GM11168 (cell line): ENCODE results near the gene ATN1.

Experiments
- in situ Hi-C: fragments of 300-500 bp; cut with MboI; formaldehyde crosslinking; loops from one replicate; pipeline ENCODE4 v1.12.0; 2022; ENCODE audit warnings: low sequenced_read_pairs; ENCODE audit not compliant: unreplicated experiment

ATN1 gene

DNA sequence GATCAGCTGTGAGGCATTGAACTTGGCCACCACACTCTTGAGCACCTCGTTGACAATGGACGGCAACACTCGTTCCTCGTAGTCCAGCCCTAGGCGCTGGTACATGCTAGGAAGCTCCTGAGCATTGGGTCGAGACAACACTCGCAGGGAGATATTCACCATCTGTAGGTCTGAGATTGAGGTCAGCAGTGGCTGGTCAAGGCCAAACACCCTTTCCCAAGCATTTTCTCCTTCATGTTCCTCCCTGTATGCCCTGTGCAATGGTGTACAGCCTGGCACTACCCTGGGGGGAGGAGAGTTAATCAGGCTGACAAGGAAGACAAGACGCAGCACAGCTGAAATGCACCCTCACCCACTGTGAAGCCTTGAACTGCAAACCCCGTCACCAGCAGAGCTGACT is 40.7 kb downstream of the ATN1 start:
- in situ Hi-C loops = no loop called here

GRCh38 chr12:6970096-6970527 is 42.4 kb downstream of the ATN1 start:
- in situ Hi-C loops = no loop called here

GRCh38 chr12:6974180-6974579 is 46.4 kb downstream of the ATN1 start:
- in situ Hi-C loops = no loop called here

DNA sequence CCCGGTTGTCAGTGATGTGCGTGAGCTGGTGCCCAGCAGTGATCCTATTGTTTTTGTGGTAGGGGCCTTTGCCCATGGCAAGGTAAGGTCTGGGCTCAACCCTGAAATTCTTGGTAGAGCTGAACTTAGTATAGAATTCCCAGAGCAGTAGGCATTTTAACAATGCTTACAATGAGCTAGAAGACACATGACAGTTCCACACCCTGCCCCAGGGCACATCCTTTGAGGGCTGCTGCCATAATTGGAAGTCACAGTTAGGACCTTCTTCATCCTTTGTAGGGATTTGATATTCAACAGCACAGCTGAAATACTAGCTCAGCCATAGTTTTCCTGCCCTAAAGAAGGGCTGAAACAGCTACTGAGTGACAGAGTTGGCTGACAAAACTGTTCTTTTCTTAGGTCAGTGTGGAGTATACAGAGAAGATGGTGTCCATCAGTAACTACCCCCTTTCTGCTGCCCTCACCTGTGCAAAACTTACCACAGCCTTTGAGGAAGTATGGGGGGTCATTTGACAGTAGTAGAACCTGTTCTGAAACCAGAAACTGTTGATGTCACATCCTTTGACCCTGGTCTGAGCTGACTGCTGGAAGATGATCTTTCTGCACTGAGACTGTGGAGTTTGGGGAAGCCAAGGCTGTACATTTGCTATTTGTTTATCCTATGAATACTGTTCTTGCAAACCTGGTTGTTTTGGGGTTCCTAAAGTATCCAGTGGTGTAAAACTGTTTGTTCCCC is 47.7 kb downstream of the ATN1 start:
- in situ Hi-C loops = no loop called here

DNA sequence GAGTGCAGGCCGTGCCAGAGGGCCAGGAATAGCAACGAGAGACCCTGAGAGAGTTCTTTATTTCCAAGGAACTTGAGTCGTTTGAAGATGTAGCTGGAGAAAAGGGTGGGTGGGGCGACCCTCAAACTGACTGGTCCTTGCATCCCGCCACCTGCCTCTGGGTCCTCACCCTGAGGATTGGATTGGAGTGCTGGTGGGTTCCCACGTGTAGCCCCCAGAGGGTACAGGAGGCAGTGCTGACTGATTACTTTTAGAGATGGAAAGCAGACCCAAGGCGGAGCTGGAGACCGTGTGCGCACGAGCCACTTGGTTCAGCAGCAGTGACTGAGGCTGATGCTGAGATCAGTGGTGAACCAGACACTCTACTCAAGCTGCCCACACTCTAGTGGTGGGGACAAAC is 49.9 kb downstream of the ATN1 start:
- in situ Hi-C loops = no loop called here

GRCh38 chr12:6978188-6978587 is 50.4 kb downstream of the ATN1 start:
- in situ Hi-C loops = no loop called here

DNA sequence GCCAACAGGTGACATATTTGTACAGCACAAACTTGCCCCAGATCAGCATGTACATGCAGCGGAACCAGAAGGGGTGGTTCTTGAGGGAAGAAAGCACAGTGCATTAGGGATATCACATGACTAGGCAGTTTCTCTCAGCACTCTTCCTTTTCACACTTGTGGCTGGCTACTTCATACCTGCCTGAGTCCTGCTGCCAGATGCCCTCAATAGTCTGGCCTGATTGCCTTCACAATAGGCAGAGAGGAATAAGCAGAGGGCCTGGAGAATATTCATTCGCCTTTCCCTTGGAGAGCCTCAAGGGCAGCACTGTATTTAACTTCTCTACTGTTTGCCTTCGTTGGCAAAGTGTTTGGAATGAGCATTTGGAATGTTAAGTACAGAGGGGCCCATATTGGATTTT is 50.9 kb downstream of the ATN1 start:
- in situ Hi-C loops = no loop called here

GRCh38 chr12:6979021-6979420 is 51.3 kb downstream of the ATN1 start:
- in situ Hi-C loops = no loop called here

- in situ Hi-C loops = no loop called here
These were observed 51.7 kb downstream of the ATN1 start for GRCh38 chr12:6979453-6979852.

DNA sequence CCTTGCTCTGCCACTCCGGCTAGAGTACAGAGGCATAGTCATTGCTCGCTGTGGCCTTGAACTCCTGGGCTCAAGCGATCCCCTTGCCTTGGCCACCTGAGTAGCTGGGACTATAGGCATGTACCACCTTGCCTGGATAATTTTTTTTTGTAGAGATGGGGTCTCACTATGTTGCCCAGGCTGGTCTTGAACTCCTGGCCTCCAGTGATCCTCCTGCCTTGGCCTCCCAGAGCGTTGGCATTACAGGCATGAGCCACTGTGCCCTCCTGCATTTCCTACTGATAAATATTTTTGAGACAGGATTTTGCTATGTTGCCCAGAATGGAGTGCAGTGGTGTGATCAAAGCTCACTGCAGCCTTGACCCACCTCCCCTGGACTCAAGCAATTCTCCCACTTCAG is 52.3 kb downstream of the ATN1 start:
- in situ Hi-C loops = no loop called here

GRCh38 chr12:6980740-6981139 is 53.0 kb downstream of the ATN1 start:
- in situ Hi-C loops = no loop called here

GRCh38 chr12:6981152-6982052 is 53.6 kb downstream of the ATN1 start:
- in situ Hi-C loops = no loop called here

GRCh38 chr12:6982532-6982931 is 54.8 kb downstream of the ATN1 start:
- in situ Hi-C loops = no loop called here

GRCh38 chr12:6987956-6988553 is 60.3 kb downstream of the ATN1 start:
- in situ Hi-C loops = no loop called here
